Islet precursor cell (in vitro differentiated cells): ENCODE results near the gene DIPK1C.
A peak's percentile ranks its signal among the peaks of the same experiment; 100 is the strongest.
"Not testable (repeated sequence)": the region's sequence is repeated elsewhere in the genome, so short reads cannot be mapped to it uniquely, and the experiment has no call there.

Experiments
- DNase-seq: peaks from one replicate; pipeline ENCODE4 v3.0.0-alpha.2; 2018

The DIPK1C gene

DNA sequence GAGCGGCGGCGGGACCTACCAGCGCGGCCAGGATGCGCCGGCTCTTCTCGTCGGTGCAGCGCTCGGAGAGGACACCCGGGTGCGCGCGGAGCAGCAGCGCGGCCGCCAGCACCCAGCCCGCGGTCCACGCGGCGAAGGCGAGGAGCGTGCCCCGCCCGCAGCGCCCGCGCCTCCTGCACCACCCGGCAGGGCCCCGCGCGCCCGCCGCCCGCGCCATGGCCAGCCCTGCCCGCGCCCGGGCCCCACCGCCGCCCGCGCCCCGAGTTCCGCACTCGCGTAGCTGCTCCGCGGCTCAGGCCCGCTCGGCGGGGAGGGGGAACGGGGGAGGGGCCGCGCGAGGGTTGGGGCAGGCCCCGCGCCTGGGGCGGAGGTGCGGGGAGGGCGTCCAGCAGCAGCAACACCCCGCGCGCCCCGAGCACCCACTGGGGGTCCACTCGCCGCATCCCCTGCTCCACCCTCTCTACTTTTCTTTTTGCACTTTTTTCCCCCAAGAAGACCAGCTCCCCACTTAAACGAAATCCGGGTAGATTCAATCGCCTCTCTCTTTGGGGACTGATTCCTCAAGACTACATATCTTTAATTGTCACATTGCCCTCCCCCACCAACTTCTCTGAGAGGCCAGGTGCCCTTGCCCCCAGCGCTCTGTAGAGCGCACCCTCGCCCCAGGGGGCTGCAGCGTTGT is at the start of gene DIPK1C:
Gene DIPK1C, minus strand, starts transcription at position 266 of the 682 bp plus-strand sequence. Its CDS starts 49 bp downstream, at position 217.
- no peak for DNase-seq

DNA sequence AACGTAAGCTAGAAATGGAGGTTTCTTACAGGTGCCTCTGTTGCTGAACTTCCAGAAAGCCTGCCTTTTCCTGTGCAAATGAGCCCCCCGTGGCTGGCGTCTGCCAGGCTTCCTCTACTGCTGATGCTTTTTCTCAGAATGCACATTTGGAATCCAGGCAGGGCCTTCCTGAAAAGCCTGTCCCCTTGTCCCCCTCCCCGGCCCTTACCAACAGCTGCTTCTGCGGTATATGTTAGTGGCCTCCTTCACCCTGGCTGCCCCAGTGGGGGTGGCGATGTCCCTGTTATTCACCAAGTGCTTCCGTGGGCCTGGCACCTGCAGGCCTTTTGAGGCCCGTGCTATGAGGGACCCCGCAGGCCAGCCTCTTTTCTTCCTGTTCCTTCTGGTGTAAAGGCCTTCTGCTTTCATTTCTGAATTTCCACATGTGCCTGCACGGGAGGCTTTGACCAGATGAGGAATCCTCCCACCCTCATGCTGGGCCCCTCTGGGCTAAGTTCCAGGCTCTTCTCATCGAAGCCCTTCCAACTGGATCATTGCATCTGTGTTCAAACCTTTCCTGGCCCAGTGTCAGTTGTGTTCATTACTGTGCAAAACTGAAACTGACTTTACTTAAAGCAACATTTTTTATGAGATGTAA is 49.5 kb upstream of the DIPK1C start:
- DNase-seq, result peak; percentile 35

DNA sequence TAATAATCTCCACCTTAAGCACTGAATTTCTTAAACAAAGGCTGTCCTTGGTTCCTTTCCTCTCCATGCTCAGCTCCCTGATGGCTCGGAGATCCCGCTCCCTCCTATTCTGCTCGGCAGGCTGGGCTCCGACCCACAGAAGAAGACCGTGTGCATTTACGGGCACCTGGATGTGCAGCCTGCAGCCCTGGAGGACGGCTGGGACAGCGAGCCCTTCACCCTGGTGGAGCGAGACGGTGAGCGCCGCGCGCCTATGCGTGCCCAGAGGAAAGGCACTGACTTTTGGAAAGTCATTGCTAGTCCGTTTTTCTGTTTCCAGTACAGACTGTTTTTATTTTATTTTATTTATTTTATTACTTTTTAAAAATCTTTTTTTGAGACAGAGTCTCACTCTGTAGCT is 48.7 kb upstream of the DIPK1C start:
- peak; percentile 38 for DNase-seq

DNA sequence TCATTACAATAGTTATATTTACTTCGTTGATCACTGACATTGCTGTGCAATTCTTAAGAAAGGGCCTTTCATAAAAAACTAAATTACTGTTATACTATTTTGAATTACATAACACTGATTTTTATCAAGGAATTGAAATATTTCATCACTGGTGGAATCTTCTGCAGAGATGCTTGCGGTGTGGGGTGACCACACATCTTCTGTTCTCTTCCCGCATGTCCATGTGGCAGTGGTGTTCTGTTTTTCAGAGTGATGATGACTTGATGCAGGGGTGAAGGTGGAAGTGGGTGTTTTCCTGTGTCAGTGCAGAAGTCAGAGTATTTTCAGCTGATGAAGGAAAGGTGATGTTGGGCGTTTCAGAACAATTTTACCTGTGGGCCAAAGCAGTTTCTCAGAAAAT is 46.0 kb upstream of the DIPK1C start:
- DNase-seq, result no peak

DNA sequence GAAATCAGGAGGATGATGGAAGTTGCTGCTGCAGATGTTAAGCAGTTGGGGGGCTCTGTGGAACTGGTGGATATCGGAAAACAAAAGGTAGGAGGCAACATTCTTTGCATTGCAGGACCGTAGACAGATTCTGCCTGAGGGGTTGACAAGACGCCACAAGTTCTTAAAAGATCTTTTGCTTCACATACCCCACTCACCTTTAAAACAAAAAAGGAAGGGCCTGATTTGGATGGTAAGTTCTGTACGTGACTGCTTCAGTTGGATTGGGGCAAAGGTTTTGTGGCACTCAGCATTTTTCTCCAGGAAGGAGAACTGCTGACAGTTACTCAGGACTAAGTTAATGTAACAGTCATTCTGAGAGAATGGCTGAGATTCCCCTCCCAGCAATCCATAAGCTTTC is 44.3 kb upstream of the DIPK1C start:
- DNase-seq, result peak; percentile 87

DNA sequence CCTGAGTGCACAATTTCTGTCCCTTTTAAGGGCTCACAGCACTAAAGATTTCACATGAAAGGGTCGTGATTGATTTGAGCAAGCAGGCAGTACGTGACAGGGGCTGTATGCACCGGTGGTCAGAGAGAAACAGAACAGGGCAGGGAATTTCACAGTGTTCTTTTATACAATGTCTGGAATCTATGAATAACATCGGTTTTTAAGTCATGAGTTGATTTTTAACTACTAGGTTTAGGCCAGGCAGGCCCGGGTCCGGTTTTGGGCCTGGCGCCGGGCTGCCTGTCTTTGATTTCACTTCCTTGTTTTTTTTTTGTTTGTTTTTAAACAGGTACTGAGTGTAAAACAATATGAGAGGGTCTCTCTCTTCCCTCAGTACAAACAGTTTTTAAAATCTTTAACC is 43.7 kb upstream of the DIPK1C start:
- DNase-seq, result not testable (repeated sequence)

DNA sequence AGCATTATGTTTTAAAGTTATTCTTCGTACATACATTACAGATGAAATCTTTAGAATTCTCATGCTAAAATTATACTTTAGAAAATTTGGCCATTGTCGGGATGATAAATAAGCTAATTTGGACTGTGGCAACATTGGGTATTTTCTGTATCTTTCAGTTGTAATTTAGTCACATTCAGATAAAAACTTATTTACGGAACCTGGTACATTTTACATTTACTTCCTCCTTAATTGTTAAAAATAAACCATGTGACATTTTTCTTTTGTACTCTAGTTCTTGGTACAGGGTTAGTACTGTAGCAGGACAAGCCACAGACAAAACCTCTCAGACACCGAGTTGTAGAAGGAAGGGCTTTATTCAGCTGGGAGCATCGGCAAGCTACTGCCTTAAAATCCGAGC is 43.3 kb upstream of the DIPK1C start:
- no peak for DNase-seq

DNA sequence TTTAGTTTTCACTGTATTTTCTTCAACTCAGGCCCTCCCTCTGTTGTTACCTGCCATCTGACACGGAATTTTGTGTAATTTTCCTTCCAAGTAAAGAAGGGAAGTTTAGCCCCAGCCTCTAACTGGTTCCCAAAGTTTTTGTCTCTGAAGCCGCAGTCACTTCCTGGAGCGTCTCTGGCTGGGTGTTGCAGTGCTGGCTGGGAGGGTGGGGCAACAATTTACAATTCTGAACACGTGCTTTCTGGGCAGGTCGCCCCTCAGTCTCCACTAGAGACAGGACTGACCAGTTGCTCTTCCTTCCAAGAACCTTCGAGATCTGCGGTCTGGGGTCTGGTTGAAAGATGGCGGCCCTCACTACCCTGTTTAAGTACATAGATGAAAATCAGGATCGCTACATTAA is 42.5 kb upstream of the DIPK1C start:
- peak; percentile 85 for DNase-seq

DNA sequence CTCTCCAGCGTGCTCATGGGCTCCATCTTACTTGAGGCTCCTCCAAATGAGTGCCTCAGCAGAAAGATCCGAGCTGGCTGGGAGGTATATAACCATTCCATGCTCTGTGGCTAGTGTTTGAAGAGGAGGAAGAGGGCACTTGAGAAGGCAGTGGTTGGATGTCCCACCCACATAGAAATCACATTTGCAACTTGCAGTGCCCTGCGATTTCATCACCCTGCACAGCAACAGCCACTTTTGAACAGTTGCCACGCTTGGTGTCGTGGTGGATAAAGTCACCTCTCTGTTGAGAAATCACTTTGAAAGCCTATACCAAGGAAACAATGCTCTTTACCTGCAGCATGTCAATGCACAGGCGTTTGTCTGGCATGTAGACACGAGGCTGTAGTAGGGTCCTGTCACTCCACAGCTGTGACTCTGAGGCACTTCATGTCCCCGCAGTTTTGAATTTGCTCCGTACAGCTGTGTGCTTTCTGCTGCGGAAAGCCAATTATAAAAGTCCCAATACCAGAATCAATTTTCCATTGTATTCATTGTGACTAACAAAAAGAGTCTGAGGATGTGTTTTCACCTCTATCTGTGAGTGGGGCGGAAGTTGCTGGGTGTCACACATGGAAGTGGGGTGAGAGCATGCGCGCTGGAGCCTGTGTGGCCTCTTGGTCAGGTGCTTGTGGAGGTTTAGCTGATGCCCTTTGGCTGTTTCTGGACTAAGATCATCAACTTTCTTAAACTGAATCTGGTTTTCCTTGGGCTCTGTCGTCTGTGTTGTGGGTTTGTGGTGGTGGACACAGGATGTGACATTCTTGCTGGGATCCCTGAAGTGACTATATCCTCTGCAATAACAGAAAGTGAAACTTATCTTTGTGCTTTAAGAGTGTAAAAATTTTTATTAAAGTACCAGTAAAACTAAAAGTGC is 41.9 kb upstream of the DIPK1C start:
- peak; percentile 57 for DNase-seq

DNA sequence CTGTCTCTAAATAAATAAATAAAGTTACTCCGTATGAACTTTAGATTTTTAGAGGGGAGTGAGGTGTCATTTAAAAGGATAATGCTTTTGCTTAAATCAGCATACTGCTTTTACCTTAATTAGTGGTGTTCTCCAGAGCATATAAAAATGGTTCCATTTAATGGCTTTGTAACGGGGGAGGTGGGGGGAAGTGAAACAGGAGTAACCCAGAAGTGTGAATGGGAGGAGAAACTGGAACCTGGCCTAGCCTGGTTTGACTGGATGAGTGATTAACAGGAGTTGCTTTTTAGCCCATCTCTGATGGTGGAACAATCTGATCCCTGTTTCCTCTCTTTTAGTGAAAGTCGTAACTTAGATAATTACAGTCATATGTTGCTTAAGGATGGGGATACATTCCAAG is 40.7 kb upstream of the DIPK1C start:
- peak; percentile 36 for DNase-seq

DNA sequence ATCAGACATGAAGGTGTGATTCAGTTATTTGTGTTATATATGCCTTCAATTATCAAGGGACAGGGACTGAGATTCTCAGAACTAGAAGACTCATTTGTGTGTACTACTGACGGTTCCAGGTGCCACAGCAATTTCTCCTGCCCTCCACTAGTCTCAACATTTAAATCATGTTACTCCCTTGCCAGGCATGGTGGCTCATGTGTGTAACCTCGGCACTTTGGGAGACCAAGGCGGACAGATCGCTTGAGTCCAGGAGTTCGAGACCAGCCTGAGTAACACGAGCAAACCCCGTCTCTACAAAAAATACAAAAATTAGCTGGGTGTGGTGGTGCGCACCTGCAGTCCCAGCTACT is 40.2 kb upstream of the DIPK1C start:
- DNase-seq, result no peak

DNA sequence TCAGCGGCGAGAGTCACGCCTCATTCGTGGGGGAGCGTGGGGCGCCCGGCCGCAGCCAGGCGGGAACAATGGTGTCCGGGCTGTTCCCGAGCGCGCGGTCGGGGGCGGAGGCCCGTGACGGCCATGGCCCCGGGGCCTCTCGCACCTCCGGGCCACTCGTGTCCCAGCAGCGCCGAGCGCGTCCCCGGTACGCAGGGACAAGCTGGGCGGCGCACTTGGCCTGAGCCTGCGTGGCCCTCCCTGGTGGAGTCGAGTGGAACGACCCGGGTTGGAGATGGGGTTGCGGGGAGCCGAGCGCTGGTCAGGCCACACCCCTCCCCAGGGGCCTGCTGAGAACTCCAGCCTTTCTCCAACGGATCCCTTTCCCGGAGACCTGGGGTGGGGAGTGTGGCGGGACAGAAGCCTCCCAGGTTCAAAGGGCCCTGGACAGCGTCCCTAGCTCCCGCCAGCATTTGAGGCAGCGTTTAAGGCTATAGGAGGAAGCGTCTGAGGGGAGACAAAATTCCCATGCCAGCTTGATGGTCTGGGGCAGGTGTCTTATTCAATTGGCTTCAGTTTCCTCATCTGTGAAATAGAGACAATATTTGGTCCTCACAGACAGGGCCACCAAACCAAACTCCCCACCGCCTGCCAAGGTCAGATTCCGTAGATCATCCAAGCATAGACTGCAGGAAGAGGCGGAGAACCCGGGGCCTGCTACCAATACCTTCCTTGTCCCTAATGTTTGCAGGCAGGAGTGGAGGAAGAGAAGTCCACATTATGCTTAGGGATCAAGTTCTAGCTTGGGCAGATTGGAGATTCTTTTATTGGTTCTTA is 39.6 kb upstream of the DIPK1C start:
- peak; percentile 83 for DNase-seq

DNA sequence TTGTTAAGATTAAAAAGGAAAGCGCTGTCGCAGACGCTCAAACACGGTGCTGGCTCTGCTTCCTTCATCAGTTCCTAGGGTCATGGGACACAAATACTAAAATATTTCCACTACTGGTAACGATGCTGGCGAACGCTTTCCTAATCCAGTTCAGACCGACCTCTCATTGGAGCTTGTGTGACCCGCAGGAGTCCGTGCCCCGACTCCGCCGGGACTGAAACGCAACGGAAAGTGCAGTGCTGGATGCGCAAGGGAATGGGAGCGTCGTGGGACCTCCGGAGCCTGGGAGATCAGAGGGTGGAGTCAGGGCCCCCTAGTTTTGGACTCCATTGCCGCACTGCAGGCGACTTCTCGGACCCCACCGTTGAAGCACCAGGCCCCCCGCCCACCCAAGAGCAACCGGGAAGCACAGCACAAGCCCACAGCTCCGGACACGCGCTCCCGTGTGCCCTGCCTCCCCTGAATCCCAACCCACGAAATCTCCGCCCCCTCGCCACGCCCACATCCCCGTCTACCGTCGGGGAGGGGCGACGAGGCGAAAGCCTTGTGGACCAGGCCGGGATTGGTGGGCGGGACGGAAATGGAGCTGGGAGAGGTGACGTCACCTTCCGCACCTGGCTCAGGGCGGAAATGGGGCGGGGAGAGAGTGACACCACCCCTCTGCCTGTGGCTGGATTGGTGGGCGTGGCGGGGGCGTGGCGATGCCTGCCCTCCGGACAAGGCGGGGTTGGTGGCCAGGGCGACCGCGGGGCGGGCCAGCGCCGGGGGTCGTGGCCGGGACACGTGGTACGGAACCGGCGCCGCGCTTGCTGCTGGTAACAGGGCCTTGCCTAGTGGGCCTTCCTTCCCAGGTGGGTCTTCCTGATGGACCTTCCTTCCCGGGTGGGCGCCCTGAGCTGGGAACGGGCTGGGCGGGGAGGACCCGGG is 38.7 kb upstream of the DIPK1C start, which contains the start of gene CNDP2:
Gene CNDP2, plus strand, starts transcription at position 783 of the 927 bp plus-strand sequence. CDS start 3,611 bp downstream, outside the sequence.
- peak; percentile 100 for DNase-seq

DNA sequence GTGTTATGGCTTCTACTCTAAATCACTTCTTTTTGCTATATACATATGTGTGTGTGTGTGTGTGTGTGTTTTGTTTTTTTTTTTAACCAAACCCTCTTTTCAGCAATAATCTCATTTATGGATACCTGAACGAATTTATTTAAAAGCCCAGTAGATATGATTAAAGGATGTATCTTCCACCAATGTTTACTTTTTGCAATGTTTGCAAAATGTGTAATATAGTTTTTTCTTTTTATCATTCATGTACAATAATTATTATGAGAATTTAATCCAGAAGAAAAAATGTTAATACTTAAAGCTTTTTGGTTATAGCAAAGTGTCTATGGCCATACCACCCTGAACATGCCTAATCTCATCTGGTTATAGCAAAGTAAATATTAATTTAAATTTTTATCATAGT is 37.4 kb upstream of the DIPK1C start:
- DNase-seq, result no peak

DNA sequence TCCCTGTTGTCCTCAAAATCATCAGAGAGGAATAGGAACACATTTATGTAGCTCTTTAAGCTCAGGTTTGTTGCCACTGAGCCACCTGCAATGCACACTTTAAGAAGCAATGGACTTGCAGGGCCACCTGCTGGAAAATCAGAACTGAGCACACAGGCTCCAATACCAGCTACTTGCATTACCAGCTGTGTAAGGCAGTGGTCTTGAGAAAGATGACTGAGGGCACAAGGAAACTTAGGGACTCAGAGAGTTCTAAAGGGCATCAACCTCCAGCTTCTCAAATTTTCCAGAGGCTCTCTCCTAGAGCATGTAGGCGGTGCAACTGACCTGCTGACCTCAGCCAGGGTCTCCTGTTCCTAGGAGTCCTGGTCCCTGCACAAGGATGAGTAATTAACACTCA is 36.6 kb upstream of the DIPK1C start:
- peak; percentile 80 for DNase-seq

DNA sequence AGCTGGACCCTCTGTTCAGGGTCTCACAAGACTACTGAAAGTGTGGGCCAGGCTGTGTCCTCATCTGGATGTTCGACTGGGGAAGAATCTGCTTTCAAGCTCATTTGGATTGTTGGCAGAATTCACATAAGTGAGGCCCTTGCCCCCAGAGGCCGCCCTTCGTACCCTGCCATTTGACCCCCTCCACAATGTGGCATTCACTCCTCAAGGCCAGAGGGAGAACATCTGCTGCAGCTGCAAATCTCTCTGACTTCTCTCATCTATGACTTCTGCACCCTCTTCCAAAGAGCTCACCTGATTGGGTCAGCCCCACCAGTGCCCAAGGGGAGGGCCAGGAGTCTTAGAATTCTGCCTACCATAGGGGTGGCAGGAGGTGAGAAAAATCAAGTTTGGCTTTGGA is 35.2 kb upstream of the DIPK1C start:
- DNase-seq, result no peak

DNA sequence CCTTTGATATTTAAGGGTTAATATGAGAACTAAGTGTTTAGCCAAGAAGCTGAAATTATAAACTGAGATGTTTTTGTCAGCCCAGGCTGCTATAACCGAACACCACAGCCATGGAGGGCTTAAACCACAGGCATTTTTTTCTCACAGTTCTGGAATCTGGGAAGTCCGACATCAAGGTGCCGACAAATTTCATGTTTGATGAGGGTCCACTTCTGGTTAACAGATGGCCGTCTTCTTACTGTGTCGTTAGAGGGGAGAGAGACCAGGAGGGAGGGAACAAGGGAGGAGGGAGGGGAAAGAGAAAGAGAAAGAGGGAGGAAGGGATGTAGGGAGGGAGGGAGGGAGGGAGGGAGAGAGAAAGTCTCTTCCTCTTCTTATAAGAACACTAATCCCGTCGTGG is 32.6 kb upstream of the DIPK1C start:
- DNase-seq, result no peak

DNA sequence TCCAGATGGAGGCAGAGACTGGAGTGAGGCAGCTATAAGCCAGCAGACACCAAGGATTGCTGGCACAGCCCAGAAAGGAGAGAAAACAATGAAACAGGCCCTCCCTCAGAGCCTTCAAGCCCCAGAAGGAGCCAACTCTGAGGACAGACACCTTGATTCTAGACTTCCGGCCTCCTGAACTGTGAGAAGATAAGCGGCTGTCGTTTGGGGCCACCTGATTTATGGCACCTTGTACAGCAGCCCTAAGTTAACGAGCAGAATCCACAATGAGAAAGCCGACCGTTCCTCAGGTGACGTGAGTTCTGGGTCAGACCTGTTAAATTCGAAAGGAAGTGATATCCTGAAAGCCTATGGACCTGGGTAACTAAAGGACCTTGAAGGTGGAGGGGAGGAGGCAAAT is 31.8 kb upstream of the DIPK1C start:
- no peak for DNase-seq

DNA sequence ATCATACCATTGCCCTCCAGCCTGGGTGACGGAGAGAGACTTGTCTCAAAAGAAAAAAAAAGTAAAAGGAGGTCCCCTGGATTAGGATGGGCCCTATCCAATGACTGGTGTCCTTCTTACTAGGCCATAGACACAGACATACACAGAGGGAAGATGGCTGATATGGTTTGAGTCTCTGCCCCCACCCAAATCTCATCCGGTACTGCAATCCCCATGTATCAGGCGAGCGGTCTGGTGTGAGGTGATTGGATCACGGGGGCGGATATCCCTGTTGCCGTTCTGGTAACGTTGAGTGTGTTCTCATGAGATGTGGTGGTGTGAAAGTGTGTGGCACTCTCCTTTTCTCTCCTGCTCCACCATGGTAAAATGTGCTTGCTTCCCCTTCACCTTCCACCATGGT is 31.2 kb upstream of the DIPK1C start:
- no peak for DNase-seq

DNA sequence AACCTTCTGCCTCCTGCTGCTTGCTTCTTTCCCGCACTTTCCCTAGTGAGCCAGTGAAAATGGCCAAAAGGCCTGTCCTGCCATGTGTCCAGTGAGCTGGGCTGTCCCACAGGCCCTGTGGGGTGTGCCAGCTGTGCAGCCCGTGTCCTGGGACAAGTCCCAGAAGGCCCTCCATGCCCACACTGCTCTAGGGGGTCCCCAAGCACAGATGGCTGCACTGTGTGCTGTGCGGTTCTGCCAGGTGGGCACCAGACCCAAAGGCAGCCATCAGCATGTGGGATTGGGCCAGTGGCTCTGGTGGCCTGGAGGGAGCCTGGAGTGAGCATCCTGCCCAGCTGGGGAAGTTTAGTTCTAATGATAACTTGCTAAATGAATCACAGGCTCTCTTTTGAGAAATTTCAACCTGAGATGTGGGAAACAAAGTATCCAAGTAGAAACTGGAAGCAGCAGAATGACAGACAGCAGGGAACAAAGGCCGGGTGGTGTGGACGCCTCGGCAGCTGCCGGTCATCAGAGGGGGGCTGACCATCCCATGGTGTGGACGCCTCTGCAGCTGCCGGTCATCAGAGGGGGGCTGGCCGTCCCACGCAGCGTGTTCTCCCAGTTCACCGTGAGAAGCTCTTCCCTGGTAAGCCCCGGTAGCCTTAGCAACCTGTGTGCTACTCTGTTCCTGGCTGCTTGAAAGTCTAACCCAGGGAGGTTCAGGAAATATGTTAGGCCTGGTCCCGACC is 29.2 kb upstream of the DIPK1C start:
- DNase-seq, result no peak

DNA sequence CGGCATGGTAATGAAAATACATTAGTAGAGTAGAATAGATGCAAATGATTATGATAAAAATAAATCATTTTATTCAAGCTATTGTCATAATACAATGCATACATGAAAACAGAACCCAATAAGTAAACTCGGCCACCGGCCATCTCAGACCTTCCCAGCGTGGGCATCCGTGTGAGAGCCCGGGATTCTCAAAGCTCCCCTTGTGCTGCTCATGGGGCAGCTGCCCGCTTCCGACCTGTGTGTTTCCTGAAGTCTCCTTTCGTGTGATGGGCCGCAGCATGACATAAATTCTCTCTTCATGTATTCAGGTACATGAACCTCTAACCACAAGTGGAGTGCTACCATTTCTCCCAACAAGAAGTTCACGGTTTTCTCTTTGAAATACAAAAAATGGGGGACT is 25.6 kb upstream of the DIPK1C start:
- DNase-seq, result no peak
